Measurements from ENCODE around the gene MESP2.

GRCh38 chr15:89765694-89766093 lies 10.4 kb upstream of the MESP2 start:
- TF ChIP-seq CTCF (IDR thresholded peaks at IDR 0.05; ENCODE audit: poor library complexity) (no peak), EZH2 (IDR thresholded peaks at IDR 0.05; ENCODE audit: borderline replicate concordance) (no peak)

Measured in hepatocyte (in vitro differentiated cells).